GM19328 (cell line): ENCODE data around the gene BASP1.
"Not testable (repeated sequence)": the region's sequence is repeated elsewhere in the genome, so short reads cannot be mapped to it uniquely, and the experiment has no call there.

Experiments used
- ATAC-seq: cut with Tn5 transposase; IDR thresholded peaks from one replicate; pipeline ENCODE4 v1.9.1; 2021; ENCODE audit warnings: mild to moderate bottlenecking, moderate library complexity; ENCODE audit not compliant: unreplicated experiment

BASP1 gene

GRCh38 chr5:17249029-17249634 is 31.7 kb downstream of the BASP1 start:
- ATAC-seq = no peak

DNA sequence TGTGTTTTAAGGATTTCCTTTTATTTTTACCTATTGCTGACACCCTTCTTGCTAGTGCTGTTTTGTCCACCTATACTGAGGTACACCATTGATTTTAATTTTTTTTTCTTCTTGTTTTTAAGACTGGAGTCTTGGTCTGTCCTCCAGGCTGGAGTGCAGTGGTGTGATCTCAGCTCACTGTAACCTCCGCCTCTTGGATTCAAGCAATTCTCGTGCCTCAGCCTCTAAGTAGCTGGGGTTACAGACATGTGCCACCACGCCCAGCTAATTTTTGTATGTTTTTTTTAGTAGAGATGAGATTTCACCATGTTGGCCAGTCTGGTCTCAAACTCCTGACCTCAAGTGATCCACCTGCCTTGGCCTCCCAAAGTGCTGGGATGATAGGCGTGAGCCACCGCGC is 32.4 kb downstream of the BASP1 start:
- ATAC-seq = not testable (repeated sequence)

GRCh38 chr5:17252543-17252942 is 35.1 kb downstream of the BASP1 start:
- no peak for ATAC-seq

- ATAC-seq = peak; percentile 49
Observed at GRCh38 chr5:17255471-17256021, 38.1 kb downstream of the BASP1 start.

- ATAC-seq = no peak
Observed at GRCh38 chr5:17256171-17256570, 38.7 kb downstream of the BASP1 start.

GRCh38 chr5:17256839-17257238 is 39.4 kb downstream of the BASP1 start:
- ATAC-seq = no peak

DNA sequence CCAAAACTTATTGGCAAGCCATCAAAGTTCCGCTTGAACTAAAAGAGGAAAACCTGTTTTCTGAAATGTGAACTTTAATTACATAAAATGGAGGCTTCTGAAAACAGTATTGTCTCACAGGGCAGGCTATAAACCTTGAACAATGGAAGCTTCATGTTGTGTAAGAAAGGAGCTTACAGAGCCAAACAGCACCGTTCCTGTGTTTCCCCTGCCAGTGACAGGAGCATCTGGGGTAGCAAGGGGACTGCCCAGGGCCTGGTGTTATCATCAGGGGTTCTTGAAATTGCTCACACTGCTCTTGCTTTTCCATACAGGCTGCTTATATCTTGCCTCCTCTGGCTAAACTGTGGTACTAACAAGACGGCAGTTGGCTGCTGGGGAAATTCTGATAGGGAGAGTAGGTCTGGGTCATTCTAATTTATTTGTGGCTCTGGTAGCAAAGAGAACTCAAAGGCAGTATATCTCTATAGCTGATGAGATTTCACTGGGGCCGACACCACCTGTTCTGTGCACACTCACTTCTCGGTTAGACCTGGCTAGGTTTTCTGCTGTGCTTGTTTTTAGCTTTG is 40.4 kb downstream of the BASP1 start:
- peak; percentile 59 for ATAC-seq

- no peak for ATAC-seq
Observed at GRCh38 chr5:17258431-17258830, 41.0 kb downstream of the BASP1 start.

GRCh38 chr5:17259012-17259411 is 41.6 kb downstream of the BASP1 start:
- not testable (repeated sequence) for ATAC-seq

- ATAC-seq = no peak
Observed at GRCh38 chr5:17259630-17260257, 42.3 kb downstream of the BASP1 start.

GRCh38 chr5:17260549-17260948 is 43.1 kb downstream of the BASP1 start:
- ATAC-seq = no peak

- ATAC-seq = no peak
Observed at GRCh38 chr5:17261075-17261474, 43.6 kb downstream of the BASP1 start.

DNA sequence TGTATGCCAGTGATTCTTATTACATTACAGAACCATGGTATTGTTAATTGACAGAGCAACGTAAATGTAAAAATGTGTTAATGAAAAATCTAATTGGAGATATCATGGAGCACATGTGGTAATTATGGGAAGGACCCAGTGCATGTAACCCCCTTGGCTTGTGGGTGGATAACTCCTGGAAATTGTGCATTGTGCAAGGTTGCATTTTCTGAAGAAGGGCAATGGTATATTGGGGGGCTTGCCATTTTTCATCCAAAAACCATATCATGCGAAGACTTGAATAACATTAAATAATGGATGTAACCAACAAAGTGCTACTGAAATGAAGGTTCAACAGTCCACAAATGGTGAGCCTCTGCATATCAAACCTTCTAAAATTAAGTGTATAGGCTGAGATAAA is 47.6 kb downstream of the BASP1 start:
- no peak for ATAC-seq

GRCh38 chr5:17267106-17267505 is 49.7 kb downstream of the BASP1 start:
- ATAC-seq = peak; percentile 55

DNA sequence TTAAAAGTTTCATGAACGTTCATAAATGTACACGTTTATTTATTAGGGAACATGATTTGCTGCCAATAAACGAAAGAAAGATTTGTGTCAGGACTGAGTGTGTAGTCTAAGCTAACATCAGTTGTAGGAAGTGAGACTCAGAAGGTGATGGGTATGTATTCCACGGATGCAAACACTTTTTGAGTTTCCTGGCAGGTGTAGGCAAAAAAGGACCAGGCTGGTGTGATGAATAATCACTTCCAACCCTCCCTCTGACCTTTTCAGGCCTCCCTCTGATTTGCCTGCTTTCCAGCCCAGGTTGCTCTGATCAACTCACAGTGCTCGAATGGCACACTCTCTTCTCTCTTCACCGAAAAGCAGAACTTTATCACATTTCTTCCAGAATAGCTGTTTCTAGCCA is 51.8 kb downstream of the BASP1 start:
- peak; percentile 42 for ATAC-seq

DNA sequence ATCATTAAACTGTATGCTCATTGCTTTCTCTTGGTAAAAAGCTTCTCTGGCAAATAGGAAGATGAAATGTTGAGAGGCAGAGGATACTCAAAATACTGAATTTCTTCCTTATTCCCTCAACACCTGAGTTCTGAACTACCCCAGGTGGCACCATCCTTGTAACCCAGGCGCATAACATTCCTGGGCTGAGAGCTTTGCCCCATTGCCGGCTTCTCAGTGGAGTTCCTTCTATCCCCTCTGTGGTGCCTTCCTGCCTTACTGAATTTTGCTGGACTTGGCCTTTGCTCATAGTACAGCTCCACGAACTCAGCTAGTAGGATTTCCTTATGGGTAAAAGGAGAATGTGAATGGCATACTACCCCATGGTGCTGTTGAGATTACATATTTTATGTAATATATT is 54.7 kb downstream of the BASP1 start:
- ATAC-seq = no peak

DNA sequence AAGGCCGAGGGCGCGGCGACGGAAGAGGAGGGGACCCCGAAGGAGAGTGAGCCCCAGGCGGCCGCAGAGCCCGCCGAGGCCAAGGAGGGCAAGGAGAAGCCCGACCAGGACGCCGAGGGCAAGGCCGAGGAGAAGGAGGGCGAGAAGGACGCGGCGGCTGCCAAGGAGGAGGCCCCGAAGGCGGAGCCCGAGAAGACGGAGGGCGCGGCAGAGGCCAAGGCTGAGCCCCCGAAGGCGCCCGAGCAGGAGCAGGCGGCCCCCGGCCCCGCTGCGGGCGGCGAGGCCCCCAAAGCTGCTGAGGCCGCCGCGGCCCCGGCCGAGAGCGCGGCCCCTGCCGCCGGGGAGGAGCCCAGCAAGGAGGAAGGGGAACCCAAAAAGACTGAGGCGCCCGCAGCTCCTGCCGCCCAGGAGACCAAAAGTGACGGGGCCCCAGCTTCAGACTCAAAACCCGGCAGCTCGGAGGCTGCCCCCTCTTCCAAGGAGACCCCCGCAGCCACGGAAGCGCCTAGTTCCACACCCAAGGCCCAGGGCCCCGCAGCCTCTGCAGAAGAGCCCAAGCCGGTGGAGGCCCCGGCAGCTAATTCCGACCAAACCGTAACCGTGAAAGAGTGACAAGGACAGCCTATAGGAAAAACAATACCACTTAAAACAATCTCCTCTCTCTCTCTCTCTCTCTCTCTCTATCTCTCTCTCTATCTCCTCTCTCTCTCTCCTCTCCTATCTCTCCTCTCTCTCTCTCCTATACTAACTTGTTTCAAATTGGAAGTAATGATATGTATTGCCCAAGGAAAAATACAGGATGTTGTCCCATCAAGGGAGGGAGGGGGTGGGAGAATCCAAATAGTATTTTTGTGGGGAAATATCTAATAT is 58.1 kb downstream of the BASP1 start:
- ATAC-seq = no peak

GRCh38 chr5:17276445-17276844 is 59.0 kb downstream of the BASP1 start:
- ATAC-seq = peak; percentile 54

DNA sequence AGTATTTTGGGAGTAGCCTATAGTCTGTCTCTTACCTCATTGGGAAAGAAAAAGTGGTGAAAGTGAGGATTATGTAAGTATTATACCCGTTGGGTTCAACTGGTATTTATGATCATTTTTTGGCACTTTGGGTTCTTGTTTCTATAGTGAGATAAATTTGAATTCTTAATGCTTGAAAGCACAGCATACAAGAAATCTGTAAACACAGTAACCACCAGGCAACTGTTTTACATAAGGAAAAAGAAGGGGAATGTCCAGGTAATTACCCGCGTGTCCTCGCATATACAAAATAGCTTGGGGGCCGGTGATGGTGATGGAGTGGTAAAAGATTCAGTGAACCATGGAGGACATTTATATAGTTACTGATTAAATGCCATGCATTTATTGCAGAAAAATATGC is 60.5 kb downstream of the BASP1 start:
- no peak for ATAC-seq

DNA sequence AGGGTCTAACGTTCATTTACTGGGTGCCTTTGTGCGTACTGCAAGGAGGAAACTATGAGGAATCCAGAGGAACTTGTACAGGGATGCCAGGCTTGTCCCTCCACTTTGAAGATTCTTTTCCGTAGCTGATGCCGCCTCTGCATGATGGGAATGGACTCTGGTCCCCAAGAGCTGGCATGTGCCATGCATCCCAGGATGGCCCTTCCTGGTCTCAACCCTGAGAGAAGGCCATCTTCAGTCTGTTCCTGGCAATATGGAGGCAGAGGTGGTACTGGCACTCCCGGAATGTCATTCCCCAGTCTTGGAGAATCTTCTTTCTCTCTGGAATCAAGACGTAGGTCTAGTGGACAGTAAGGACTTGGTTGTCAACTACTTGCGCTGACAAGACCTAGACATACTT is 61.5 kb downstream of the BASP1 start:
- ATAC-seq = no peak

GRCh38 chr5:17279487-17279886 is 62.1 kb downstream of the BASP1 start:
- no peak for ATAC-seq
